Brain microvascular endothelial cell (primary cell): Measurements from ENCODE around the gene CROT.
A peak's percentile ranks its signal among the peaks of the same experiment; 100 is the strongest.
"Not testable (repeated sequence)": the region's sequence is repeated elsewhere in the genome, so short reads cannot be mapped to it uniquely, and the experiment has no call there.

ENCODE experiments used
- DNase-seq: peaks from one replicate; pipeline ENCODE4 v3.0.0-alpha.2; 2020
- H3K27ac ChIP-seq: fragments of 250-450 bp; sonication (Bioruptor Pico); 2 replicates; pipeline ENCODE4 v1.5.1; 2020; ENCODE audit warnings: mild to moderate bottlenecking, moderate library complexity
- H3K27me3 ChIP-seq: fragments of 250-450 bp; sonication (Bioruptor Pico); replicated peaks from 2 replicates; pipeline ENCODE4 v1.5.1; 2020; ENCODE audit warnings: mild to moderate bottlenecking
- H3K36me3 ChIP-seq: fragments of 250-450 bp; sonication (Bioruptor Pico); replicated peaks from 2 replicates; pipeline ENCODE4 v1.5.1; 2020; ENCODE audit warnings: mild to moderate bottlenecking
- H3K4me3 ChIP-seq: 2 replicates; pipeline ENCODE4 v1.5.1; 2011; ENCODE audit warnings: low read depth, mild to moderate bottlenecking, control low read depth, low read length, moderate library complexity
- CTCF ChIP-seq: IDR thresholded peaks from 2 replicates; pipeline ENCODE4 v1.5.1; 2011; ENCODE audit warnings: low read depth, mild to moderate bottlenecking, moderate library complexity, low read length, control low read depth, inconsistent platforms; ENCODE audit errors: missing control alignments
- in situ Hi-C: cut with HindIII; loops from 2 replicates; pipeline ENCODE4 v1.10.0; 2017; ENCODE audit warnings: low sequenced_read_pairs, low pct_ligation_motif_present

The CROT gene

DNA sequence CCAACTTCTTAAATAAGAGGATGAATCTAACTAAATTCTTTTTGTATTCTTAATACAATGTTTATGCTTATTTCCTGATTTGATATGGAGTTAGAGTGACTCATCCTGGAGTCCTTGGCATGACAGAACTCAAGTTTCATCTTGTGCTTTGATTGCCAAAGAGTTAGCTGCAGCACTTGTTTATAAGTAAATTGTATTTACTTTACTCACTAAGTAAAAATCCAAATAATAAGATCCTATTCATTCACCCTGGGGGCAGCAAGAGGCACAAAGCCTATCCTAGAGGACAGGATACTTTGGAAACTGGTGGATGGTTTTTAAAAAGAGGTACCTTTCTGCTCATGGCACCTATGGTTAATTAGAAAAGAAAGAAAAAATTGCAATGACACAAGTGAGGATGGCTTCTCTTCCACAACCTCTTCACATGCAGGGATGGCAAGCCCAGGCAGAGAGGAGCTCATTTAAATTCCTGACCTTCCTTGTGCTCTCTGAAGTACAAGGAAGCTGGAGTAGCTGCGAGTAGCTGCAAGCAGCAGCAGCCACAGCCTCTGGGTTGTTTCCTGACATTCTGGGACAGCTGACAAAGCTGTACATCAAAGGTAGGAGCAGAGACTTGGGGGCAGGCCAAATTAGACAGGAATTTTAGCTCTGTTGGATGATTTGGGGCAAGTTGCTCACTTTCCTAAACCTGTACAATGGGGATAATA, 28.5 kb upstream of the CROT start:
- Histone ChIP-seq H3K27me3 (no peaks in the 10 kb centered on the region), H3K4me3 (no peak overlapping the region), H3K27ac (no peak overlapping the region), H3K36me3 (no peaks in the 10 kb centered on the region)
- in situ Hi-C loops, result loop anchor here (25.0 kb wide), 1 partner anchor 95 kb away; no protein-coding TSS in a partner anchor
- peak; percentile 43 for DNase-seq
- TF ChIP-seq CTCF, result no peak

DNA sequence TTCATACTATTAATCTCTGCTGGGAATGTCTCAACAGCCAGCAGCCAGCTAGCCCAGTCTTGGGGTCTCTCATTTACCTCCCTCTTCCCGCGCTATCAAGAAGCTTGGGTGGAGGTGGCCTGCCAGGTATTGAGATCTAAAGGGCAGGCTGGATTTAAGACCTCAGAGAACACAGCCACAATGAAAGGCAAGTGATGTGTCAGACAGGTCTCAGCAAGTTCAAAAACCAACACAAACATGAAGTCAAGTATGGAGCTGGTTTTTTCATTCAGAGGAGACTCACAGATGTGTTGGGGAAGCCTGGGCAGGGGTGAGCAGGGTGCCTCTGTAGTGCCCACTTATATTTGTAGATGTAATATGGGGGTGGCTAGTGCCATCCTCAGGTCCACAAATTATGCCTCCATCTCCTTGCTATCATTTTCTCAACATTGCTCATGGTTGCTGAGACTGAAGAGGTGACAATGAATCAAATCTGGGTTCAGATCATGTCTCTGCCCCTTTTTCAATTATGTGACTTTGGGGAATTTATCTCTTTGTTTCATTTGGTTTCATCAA, 27.7 kb upstream of the CROT start:
- in situ Hi-C loops, result loop anchor here (25.0 kb wide), 1 partner anchor 95 kb away; no protein-coding TSS in a partner anchor
- TF ChIP-seq CTCF, result no peak
- Histone ChIP-seq H3K27me3 (no peaks in the 10 kb centered on the region), H3K4me3 (no peak overlapping the region), H3K27ac (no peak overlapping the region), H3K36me3 (no peaks in the 10 kb centered on the region)
- DNase-seq, result no peak

- H3K27ac ChIP-seq, result no peak overlapping the region
- in situ Hi-C loops, result loop anchor here (25.0 kb wide), 1 partner anchor 94 kb away; no protein-coding TSS in a partner anchor
- TF ChIP-seq CTCF, result no peak
- H3K36me3 ChIP-seq, result no peaks in the 10 kb centered on the region
- no peaks in the 10 kb centered on the region for H3K27me3 ChIP-seq
- no peak overlapping the region for H3K4me3 ChIP-seq
- no peak for DNase-seq
Observed at GRCh38 chr7:87318741-87319140, 26.7 kb upstream of the CROT start.

GRCh38 chr7:87319154-87319581, 26.3 kb upstream of the CROT start:
- not testable (repeated sequence) for H3K27me3 ChIP-seq, H3K27ac ChIP-seq, H3K4me3 ChIP-seq, H3K36me3 ChIP-seq
- DNase-seq, result peak; percentile 12
- in situ Hi-C loops, result loop anchor here (25.0 kb wide), 1 partner anchor 93 kb away; no protein-coding TSS in a partner anchor

GRCh38 chr7:87322912-87323311, 22.6 kb upstream of the CROT start:
- Histone ChIP-seq H3K36me3 (no peaks in the 10 kb centered on the region), H3K4me3 (no peak overlapping the region), H3K27ac (no peak overlapping the region), H3K27me3 (no peaks in the 10 kb centered on the region)
- DNase-seq, result no peak
- no peak for TF ChIP-seq CTCF
- in situ Hi-C loops, result loop anchor here (25.0 kb wide), 1 partner anchor 89 kb away; no protein-coding TSS in a partner anchor

DNA sequence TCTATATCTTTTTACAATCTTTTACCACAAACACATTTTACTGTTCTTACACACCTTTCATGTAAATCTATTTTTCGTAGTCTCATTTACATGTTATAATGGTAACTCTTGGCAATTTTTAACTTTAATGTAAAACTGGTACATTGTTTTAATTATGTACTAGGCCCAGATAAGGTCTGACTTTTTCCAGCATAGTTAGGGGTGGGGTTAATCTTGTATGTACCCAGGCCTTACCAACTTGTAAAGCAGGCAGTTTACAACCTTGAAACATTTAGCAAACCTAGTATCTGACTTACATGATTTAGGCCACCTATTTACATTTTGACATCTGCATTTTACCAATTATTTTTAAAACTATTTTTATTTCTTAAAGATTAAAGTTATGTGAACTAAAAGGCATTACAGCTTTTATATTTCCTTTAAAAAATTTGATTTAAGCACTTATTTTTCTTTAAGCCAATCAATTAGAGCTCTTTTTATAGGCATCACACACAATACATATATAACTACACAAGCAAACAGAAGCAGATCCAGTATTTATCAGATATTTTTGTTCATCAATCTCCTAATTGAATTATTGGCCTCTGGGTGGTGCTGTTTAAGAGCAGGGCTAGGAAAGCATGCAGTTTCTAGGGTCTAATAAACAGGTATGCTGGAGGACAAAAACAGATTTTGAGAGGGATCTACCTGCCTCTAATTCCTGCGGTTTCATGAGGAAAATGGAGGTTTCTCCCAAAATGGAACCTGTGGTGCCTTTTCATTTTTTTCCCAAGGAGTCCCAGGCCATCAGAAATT, 19.7 kb upstream of the CROT start:
- Histone ChIP-seq H3K4me3 (no peak overlapping the region), H3K27ac (no peak overlapping the region), H3K27me3 (no peaks in the 10 kb centered on the region), H3K36me3 (no peaks in the 10 kb centered on the region)
- peak; percentile 14 for TF ChIP-seq CTCF
- in situ Hi-C loops, result no loop called here
- no peak for DNase-seq
